HepG2 (cell line): ENCODE measurements around the gene RGS14. TPM values are rescaled to one million over a fixed set of nuclear protein-coding genes. Genes with fewer than 3 reads are reported as not detected.

Experiments
- EED ChIP-seq: sonication (generic); formaldehyde crosslinking; IDR thresholded peaks from 2 replicates; pipeline ENCODE4 v1.5.0; 2020; ENCODE audit warnings: mild to moderate bottlenecking, missing genetic modification reagents
- NFKB2 ChIP-seq: sonication (generic); formaldehyde crosslinking; IDR thresholded peaks from 2 replicates; pipeline ENCODE4 v1.4.0; 2020; ENCODE audit warnings: missing genetic modification reagents, borderline replicate concordance
- NONO ChIP-seq, 2 experiments: fragments of 450-650 bp in 1 of 2; sonication (generic) in 1 of 2; formaldehyde crosslinking in 1 of 2; IDR thresholded peaks in 1 of 2; conservative IDR thresholded peaks in 1 of 2; 2 replicates each; pipeline versions ENCODE4 v1.6.1 to v1.8.0; 2017 to 2022; ENCODE audit warnings: mild to moderate bottlenecking in 1 of 2, missing genetic modification reagents in 1 of 2, moderate library complexity in 1 of 2
- POLR2G ChIP-seq: fragments of 200-400 bp; formaldehyde crosslinking; IDR thresholded peaks from 2 replicates; pipeline ENCODE4 v1.6.1; 2018; ENCODE audit warnings: mild to moderate bottlenecking, low read depth, low read length, moderate library complexity
- REL ChIP-seq: sonication (generic); formaldehyde crosslinking; conservative IDR thresholded peaks from 2 replicates; pipeline ENCODE4 v1.8.0; 2022; ENCODE audit warnings: mild to moderate bottlenecking, missing genetic modification reagents, moderate library complexity
- RFX3 ChIP-seq: IDR thresholded peaks from 2 replicates; pipeline ENCODE4 v1.6.1; 2016; ENCODE audit warnings: missing biosample characterization, missing genetic modification reagents
- SYNCRIP ChIP-seq: fragments of 200-400 bp; formaldehyde crosslinking; IDR thresholded peaks from 2 replicates; pipeline ENCODE4 v1.6.1; 2018; ENCODE audit warnings: mild to moderate bottlenecking, low read depth, low read length; ENCODE audit not compliant: insufficient read depth
- ZBTB20 ChIP-seq: sonication (generic); formaldehyde crosslinking; IDR thresholded peaks from 2 replicates; pipeline ENCODE4 v1.8.1; 2023; ENCODE audit warnings: missing genetic modification reagents, low read depth, mild to moderate bottlenecking, borderline replicate concordance
- ZNF264 ChIP-seq: sonication (generic); formaldehyde crosslinking; IDR thresholded peaks from 2 replicates; pipeline ENCODE4 v1.4.0; 2020; ENCODE audit warnings: missing genetic modification reagents
- ZNF510 ChIP-seq: sonication (generic); formaldehyde crosslinking; IDR thresholded peaks from 2 replicates; pipeline ENCODE4 v1.4.0; 2020; ENCODE audit warnings: low read depth, mild to moderate bottlenecking, missing genetic modification reagents
- ZNF709 ChIP-seq: sonication (generic); formaldehyde crosslinking; IDR thresholded peaks from 2 replicates; pipeline ENCODE4 v1.5.0; 2020; ENCODE audit warnings: mild to moderate bottlenecking, missing genetic modification reagents
- ZNF768 ChIP-seq: sonication (generic); formaldehyde crosslinking; IDR thresholded peaks from 2 replicates; pipeline ENCODE4 v1.4.0; 2020; ENCODE audit warnings: missing genetic modification reagents
- ZNF776 ChIP-seq: sonication (generic); formaldehyde crosslinking; IDR thresholded peaks from 2 replicates; pipeline ENCODE4 v1.4.0; 2020; ENCODE audit warnings: mild to moderate bottlenecking, missing genetic modification reagents
- polyA plus RNA-seq, 8 experiments: library from polyadenylated mRNA; depleted of rRNA in 3 of 8; stranded (reverse) in 7 of 8; unstranded in 1 of 8; fragments of >200 nt; fragmentation: Illumina TruSeq in 4 of 8; extraction: Trizol in 4 of 8; gene quantifications; 2 replicates each; pipeline versions ENCODE4 v1.2.1 to v1.2.3, GENCODE V29; 2011 to 2016; ENCODE audit warnings: low read depth in 4 of 8, missing spikeins in 1 of 8, mixed read lengths in 1 of 8; ENCODE audit not compliant: insufficient read depth in 1 of 8
- total RNA-seq, 5 experiments: library from RNA; depleted of rRNA; stranded (reverse); fragments of >200 nt; fragmentation: Illumina TruSeq; extraction: Trizol; gene quantifications; 2 replicates each; pipeline ENCODE4 v1.2.3, GENCODE V29; 2016; ENCODE audit warnings: low read depth in 1 of 5
- TF ChIP-seq, protein P1 (sequence below): sonication (generic); formaldehyde crosslinking; IDR thresholded peaks from 2 replicates; pipeline ENCODE4 v1.5.1; 2020; ENCODE audit warnings: missing genetic modification reagents, mild to moderate bottlenecking, borderline replicate concordance
- TF ChIP-seq, protein P2 (sequence below), 2 experiments: sonication (generic) in 1 of 2; formaldehyde crosslinking in 1 of 2; IDR thresholded peaks; 2 replicates each; pipeline versions ENCODE4 v1.4.0 to v1.6.1; 2016 to 2020; ENCODE audit warnings: borderline replicate concordance in 1 of 2, low read depth in 1 of 2, mild to moderate bottlenecking in 1 of 2, missing genetic modification reagents in 1 of 2
- TF ChIP-seq, protein P3 (sequence below): sonication (generic); formaldehyde crosslinking; IDR thresholded peaks from 2 replicates; pipeline ENCODE4 v1.4.0; 2020; ENCODE audit warnings: mild to moderate bottlenecking, missing genetic modification reagents
- TF ChIP-seq, protein P4 (sequence below): sonication (generic); formaldehyde crosslinking; IDR thresholded peaks from 2 replicates; pipeline ENCODE4 v1.4.0; 2020; ENCODE audit warnings: missing genetic modification reagents

The RGS14 gene
- total and polyA plus RNA-seq, 2 of the 13 experiments (the other 11 are each of a cell fraction or from before 2014, with no cell fraction given): 11.1 to 17.2 TPM

DNA sequence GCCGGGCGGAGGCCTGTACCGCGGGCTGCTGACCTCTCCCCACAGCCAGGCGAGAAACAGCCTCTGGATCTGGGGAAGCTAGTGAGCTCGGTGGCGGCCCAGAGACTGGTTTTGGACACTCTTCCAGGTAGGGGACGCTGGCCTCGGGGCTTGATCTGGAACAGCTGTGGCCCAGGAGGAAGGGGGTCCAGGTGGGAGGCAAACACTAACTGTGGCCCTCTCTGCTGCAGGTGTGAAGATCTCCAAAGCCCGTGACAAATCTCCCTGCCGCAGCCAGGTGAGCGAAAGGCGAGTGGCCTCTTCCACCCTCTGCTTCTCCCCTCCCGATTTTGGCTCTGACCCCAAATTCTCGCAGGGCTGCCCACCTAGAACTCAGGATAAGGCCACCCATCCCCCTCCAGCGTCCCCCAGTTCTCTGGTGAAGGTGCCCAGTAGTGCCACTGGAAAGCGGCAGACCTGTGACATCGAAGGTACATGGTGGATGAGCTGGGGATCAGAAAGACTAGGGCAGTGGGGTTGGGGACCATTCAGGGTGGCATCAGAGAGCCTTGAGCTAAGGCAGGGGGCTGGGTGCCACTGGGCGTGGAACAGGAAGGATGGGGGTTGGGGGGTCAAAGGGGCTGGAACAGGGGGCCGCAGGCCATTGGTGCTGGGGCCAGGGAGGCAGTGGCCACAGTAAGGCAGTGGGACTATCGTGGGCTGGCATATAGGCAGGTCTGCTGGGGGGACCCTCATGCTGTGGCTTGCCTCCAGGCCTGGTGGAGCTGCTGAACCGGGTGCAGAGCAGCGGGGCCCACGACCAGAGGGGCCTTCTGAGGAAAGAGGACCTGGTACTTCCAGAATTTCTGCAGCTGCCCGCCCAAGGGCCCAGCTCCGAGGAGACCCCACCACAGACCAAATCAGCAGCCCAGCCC lies 13.7 kb downstream of the RGS14 start (continued):
- TF ChIP-seq NONO (IDR thresholded peaks at IDR 0.05) (no peak), NONO (CRISPR knock-in tag; conservative IDR thresholded peaks at IDR 0.05) (0 out of 2 replicates have a peak, but pooled peaks have one; percentile 58), ZNF709 (CRISPR knock-in tag) (no peak), NFKB2 (CRISPR knock-in tag) (0 out of 2 replicates have a peak, but pooled peaks have one; percentile 52), ZBTB20 (CRISPR knock-in tag) (no peak), ZNF264 (no peak), ZNF510 (no peak), REL (CRISPR knock-in tag) (0 out of 2 replicates have a peak, but pooled peaks have one; percentile 63), EED (CRISPR knock-in tag) (no peak), POLR2G (peak; percentile 77), ZNF768 (CRISPR knock-in tag) (0 out of 2 replicates have a peak, but pooled peaks have one; percentile 4), RFX3 (CRISPR knock-in tag) (no peak), ZNF776 (CRISPR knock-in tag) (no peak), SYNCRIP (no peak)
- TF ChIP-seq, protein P1, sequence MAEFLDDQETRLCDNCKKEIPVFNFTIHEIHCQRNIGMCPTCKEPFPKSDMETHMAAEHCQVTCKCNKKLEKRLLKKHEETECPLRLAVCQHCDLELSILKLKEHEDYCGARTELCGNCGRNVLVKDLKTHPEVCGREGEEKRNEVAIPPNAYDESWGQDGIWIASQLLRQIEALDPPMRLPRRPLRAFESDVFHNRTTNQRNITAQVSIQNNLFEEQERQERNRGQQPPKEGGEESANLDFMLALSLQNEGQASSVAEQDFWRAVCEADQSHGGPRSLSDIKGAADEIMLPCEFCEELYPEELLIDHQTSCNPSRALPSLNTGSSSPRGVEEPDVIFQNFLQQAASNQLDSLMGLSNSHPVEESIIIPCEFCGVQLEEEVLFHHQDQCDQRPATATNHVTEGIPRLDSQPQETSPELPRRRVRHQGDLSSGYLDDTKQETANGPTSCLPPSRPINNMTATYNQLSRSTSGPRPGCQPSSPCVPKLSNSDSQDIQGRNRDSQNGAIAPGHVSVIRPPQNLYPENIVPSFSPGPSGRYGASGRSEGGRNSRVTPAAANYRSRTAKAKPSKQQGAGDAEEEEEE: no peak
- TF ChIP-seq, protein P2, sequence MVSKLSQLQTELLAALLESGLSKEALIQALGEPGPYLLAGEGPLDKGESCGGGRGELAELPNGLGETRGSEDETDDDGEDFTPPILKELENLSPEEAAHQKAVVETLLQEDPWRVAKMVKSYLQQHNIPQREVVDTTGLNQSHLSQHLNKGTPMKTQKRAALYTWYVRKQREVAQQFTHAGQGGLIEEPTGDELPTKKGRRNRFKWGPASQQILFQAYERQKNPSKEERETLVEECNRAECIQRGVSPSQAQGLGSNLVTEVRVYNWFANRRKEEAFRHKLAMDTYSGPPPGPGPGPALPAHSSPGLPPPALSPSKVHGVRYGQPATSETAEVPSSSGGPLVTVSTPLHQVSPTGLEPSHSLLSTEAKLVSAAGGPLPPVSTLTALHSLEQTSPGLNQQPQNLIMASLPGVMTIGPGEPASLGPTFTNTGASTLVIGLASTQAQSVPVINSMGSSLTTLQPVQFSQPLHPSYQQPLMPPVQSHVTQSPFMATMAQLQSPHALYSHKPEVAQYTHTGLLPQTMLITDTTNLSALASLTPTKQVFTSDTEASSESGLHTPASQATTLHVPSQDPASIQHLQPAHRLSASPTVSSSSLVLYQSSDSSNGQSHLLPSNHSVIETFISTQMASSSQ (IDR thresholded peaks at IDR 0.05; ENCODE audit: low read depth): no peak
- TF ChIP-seq, protein P2 (CRISPR knock-in tag; IDR thresholded peaks at IDR 0.05; ENCODE audit: borderline replicate concordance): no peak
- TF ChIP-seq, protein P3, sequence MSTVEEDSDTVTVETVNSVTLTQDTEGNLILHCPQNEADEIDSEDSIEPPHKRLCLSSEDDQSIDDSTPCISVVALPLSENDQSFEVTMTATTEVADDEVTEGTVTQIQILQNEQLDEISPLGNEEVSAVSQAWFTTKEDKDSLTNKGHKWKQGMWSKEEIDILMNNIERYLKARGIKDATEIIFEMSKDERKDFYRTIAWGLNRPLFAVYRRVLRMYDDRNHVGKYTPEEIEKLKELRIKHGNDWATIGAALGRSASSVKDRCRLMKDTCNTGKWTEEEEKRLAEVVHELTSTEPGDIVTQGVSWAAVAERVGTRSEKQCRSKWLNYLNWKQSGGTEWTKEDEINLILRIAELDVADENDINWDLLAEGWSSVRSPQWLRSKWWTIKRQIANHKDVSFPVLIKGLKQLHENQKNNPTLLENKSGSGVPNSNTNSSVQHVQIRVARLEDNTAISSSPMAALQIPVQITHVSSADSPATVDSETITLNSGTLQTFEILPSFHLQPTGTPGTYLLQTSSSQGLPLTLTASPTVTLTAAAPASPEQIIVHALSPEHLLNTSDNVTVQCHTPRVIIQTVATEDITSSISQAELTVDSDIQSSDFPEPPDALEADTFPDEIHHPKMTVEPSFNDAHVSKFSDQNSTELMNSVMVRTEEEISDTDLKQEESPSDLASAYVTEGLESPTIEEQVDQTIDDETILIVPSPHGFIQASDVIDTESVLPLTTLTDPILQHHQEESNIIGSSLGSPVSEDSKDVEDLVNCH: no peak
- TF ChIP-seq, protein P4, sequence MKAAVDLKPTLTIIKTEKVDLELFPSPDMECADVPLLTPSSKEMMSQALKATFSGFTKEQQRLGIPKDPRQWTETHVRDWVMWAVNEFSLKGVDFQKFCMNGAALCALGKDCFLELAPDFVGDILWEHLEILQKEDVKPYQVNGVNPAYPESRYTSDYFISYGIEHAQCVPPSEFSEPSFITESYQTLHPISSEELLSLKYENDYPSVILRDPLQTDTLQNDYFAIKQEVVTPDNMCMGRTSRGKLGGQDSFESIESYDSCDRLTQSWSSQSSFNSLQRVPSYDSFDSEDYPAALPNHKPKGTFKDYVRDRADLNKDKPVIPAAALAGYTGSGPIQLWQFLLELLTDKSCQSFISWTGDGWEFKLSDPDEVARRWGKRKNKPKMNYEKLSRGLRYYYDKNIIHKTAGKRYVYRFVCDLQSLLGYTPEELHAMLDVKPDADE (CRISPR knock-in tag): 0 out of 2 replicates have a peak, but pooled peaks have one; percentile 18
